Measurements from ENCODE around the gene ZNF516. TPM values are rescaled to one million over a fixed set of nuclear protein-coding genes. Genes with fewer than 3 reads are reported as not detected.

ZNF516 gene
- total and polyA plus RNA-seq, 2 of the 13 experiments (the other 11 are each of a cell fraction or from before 2014, with no cell fraction given) = 16.6 to 18.7 TPM

- no peak for TF ChIP-seq ZNF496 (CRISPR knock-in tag; IDR thresholded peaks at IDR 0.05; ENCODE audit: insufficient replicate concordance)
- no peak for TF ChIP-seq MEIS2 (CRISPR knock-in tag; IDR thresholded peaks at IDR 0.05)
- TF ChIP-seq ATAD3A (CRISPR knock-in tag; IDR thresholded peaks at IDR 0.05) = no peak
- TF ChIP-seq ZNF20 (CRISPR knock-in tag; IDR thresholded peaks at IDR 0.05) = no peak
- no peak for TF ChIP-seq ZNF460 (CRISPR knock-in tag; IDR thresholded peaks at IDR 0.05; ENCODE audit: borderline replicate concordance)
Measured at GRCh38 chr18:76463872-76464271, 31.2 kb downstream of the ZNF516 start (continued).

GRCh38 chr18:76463358-76463757 lies 31.7 kb downstream of the ZNF516 start:
- peaks cover 89% of the 10 kb centered on the region for H4K20me1 ChIP-seq (ENCODE audit: insufficient read depth, low read length)
- TF ChIP-seq RBM22 (optimal IDR thresholded peaks at IDR 0.05; ENCODE audit: low read length) (peak; percentile 69), MLX (CRISPR knock-in tag; IDR thresholded peaks at IDR 0.05) (no peak)
- in situ Hi-C loops (cut with HindIII; ENCODE audit: extremely low pct_ligation_motif_present, low pct_unique_long_range_greater_than_20kb) = no loop called here
- peaks cover 4 to 47% of the 10 kb centered on the region in 2 experiments; a peak in 4 of 5 replicates for H3K36me3 ChIP-seq (replicated peaks in 1 of 2; ENCODE audit: control insufficient read depth in 1 of 2, insufficient read depth in 2 of 2, low read length in 2 of 2)
- no peak overlapping the region for H2AFZ ChIP-seq (ENCODE audit: low read length)
- 98% methylated on average over 11 of the region's 18 CpGs for WGBS (ENCODE audit: low lambda C conversion rate)
- no peaks in the 10 kb centered on the region for H3K4me1 ChIP-seq (ENCODE audit: insufficient read depth, low read length)
- ATAC-seq (no peak), DNase-seq (ENCODE audit: low spot score) (no peak), FAIRE-seq (no peak)
- H3K27ac ChIP-seq (ENCODE audit: extremely low read length, insufficient read depth, low read length) = no peak overlapping the region
- no peaks in the 10 kb centered on the region for H3K9me3 ChIP-seq (ENCODE audit: low read length)
- no TSS peak for BruUV-seq (replicated peaks)
- intact Hi-C loops (cut with micrococcal nuclease; ENCODE audit: unreplicated experiment) = no loop called here
- no peak overlapping the region for H3K4me3 ChIP-seq (replicated peaks in 1 of 3; ENCODE audit: insufficient read depth in 1 of 3, low read depth in 2 of 3, low read length in 3 of 3)
- peaks cover 92% of the 10 kb centered on the region for H3K79me2 ChIP-seq (ENCODE audit: insufficient read depth, low read length)
- H3K27me3 ChIP-seq (ENCODE audit: control insufficient read depth in 1 of 2, insufficient read depth in 2 of 2, low read length in 2 of 2) = no peaks in the 10 kb centered on the region
- POLR2A ChIA-PET = no interaction called here
- no peak overlapping the region for H3K9ac ChIP-seq (ENCODE audit: insufficient read depth, low read depth, low read length)
- CTCF ChIA-PET (ENCODE audit: low intra/inter-chr PET ratio, low total read pairs) = no interaction called here
- H3K4me2 ChIP-seq (ENCODE audit: low read depth, low read length) = no peak overlapping the region

- BruUV-seq (replicated peaks) = no TSS peak
- Histone ChIP-seq H3K79me2 (ENCODE audit: insufficient read depth, low read length) (peaks cover 94% of the 10 kb centered on the region), H3K4me1 (ENCODE audit: insufficient read depth, low read length) (no peaks in the 10 kb centered on the region), H3K9me3 (ENCODE audit: low read length) (no peaks in the 10 kb centered on the region), H3K4me3 (replicated peaks in 1 of 3; ENCODE audit: insufficient read depth in 1 of 3, low read depth in 2 of 3, low read length in 3 of 3) (no peak overlapping the region), H3K9ac (ENCODE audit: insufficient read depth, low read depth, low read length) (no peak overlapping the region), H2AFZ (ENCODE audit: low read length) (no peak overlapping the region), H3K36me3 (replicated peaks in 1 of 2; ENCODE audit: control insufficient read depth in 1 of 2, insufficient read depth in 2 of 2, low read length in 2 of 2) (peaks cover 4 to 44% of the 10 kb centered on the region in 2 experiments; a peak in 4 of 5 replicates), H3K27me3 (ENCODE audit: control insufficient read depth in 1 of 2, insufficient read depth in 2 of 2, low read length in 2 of 2) (no peaks in the 10 kb centered on the region), H3K27ac (ENCODE audit: extremely low read length, insufficient read depth, low read length) (no peak overlapping the region), H4K20me1 (ENCODE audit: insufficient read depth, low read length) (peaks cover 88% of the 10 kb centered on the region; the same call in 1 of the 2 replicates), H3K4me2 (ENCODE audit: low read depth, low read length) (no peak overlapping the region)
- DNase-seq (ENCODE audit: low spot score) = no peak
- intact Hi-C loops (cut with micrococcal nuclease; ENCODE audit: unreplicated experiment) = no loop called here
- TF ChIP-seq ZSCAN29 (CRISPR knock-in tag; conservative IDR thresholded peaks at IDR 0.05) (no peak), CBX5 (CRISPR knock-in tag; IDR thresholded peaks at IDR 0.05; ENCODE audit: borderline replicate concordance) (no peak), ZSCAN30 (CRISPR knock-in tag; IDR thresholded peaks at IDR 0.05) (no peak), MLLT10 (CRISPR knock-in tag; IDR thresholded peaks at IDR 0.05) (no peak), SALL1 (CRISPR knock-in tag; IDR thresholded peaks at IDR 0.05) (no peak), ZNF33A (CRISPR knock-in tag; IDR thresholded peaks at IDR 0.05; ENCODE audit: borderline replicate concordance) (no peak), ZMYM4 (CRISPR knock-in tag; IDR thresholded peaks at IDR 0.05) (no peak), AGO2 (optimal IDR thresholded peaks at IDR 0.05; ENCODE audit: low read depth, low read length) (no peak), CSRNP1 (CRISPR knock-in tag; IDR thresholded peaks at IDR 0.05) (no peak), FOXA3 (CRISPR knock-in tag; IDR thresholded peaks at IDR 0.05) (no peak), SAP130 (CRISPR knock-in tag; IDR thresholded peaks at IDR 0.05; ENCODE audit: low read depth) (no peak)
- ChIA-PET CTCF (ENCODE audit: low intra/inter-chr PET ratio, low total read pairs) (no interaction called here), POLR2A (no interaction called here)
- ATAC-seq = no peak
- FAIRE-seq = no peak
- in situ Hi-C loops (cut with HindIII; ENCODE audit: extremely low pct_ligation_motif_present, low pct_unique_long_range_greater_than_20kb) = no loop called here
- WGBS (ENCODE audit: low lambda C conversion rate) = over 99% methylated on average over 12 of the region's 12 CpGs
Measured at GRCh38 chr18:76462326-76462694, 32.7 kb downstream of the ZNF516 start.
